ENCODE measurements around the gene FOSL2. TPM values are rescaled to one million over a fixed set of nuclear protein-coding genes. Genes with fewer than 3 reads are reported as not detected.

Gene FOSL2
- total RNA-seq, 2 donors from 2014 or later: 54.0 to 116 TPM

DNA sequence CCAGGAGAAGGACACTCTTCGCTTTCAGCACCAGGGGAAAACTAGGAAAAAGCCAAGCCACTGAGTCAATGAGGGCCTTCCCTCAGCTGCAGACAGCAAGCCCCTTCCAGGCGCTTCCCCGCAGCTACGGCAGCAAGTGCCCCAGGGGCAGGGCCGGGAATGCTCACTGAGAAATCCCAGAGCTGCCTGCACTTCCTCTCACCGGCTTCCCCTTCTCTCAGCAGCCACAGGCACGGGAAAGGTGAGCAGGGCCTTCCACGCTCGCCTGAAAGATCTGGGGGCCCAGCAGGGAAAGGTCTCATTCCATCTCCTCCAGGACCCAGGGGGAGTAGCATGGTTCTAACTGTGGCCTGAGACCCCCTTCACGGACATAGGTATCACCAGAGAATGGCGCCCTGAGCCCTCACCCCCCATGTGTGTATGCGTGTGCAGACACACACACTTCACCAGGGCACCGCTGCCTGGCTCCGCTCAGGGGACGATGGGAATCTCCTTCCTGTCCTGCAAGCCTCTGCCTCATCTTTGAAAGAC is 29.6 kb upstream of the FOSL2 start:
- H3K27me3 ChIP-seq: no peaks in the 10 kb centered on the region
- no peaks in the 10 kb centered on the region for H3K36me3 ChIP-seq
- TF ChIP-seq, protein P1, sequence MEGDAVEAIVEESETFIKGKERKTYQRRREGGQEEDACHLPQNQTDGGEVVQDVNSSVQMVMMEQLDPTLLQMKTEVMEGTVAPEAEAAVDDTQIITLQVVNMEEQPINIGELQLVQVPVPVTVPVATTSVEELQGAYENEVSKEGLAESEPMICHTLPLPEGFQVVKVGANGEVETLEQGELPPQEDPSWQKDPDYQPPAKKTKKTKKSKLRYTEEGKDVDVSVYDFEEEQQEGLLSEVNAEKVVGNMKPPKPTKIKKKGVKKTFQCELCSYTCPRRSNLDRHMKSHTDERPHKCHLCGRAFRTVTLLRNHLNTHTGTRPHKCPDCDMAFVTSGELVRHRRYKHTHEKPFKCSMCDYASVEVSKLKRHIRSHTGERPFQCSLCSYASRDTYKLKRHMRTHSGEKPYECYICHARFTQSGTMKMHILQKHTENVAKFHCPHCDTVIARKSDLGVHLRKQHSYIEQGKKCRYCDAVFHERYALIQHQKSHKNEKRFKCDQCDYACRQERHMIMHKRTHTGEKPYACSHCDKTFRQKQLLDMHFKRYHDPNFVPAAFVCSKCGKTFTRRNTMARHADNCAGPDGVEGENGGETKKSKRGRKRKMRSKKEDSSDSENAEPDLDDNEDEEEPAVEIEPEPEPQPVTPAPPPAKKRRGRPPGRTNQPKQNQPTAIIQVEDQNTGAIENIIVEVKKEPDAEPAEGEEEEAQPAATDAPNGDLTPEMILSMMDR (IDR thresholded peaks at IDR 0.05): no peak
- DNase-seq (ENCODE audit: low spot score): no peak
- no peak overlapping the region for H3K27ac ChIP-seq
- no peak overlapping the region for H3K4me3 ChIP-seq
- H3K4me1 ChIP-seq: peaks cover 0 to 21% of the 10 kb centered on the region in 2 donors
- H3K9me3 ChIP-seq: no peaks in the 10 kb centered on the region

DNA sequence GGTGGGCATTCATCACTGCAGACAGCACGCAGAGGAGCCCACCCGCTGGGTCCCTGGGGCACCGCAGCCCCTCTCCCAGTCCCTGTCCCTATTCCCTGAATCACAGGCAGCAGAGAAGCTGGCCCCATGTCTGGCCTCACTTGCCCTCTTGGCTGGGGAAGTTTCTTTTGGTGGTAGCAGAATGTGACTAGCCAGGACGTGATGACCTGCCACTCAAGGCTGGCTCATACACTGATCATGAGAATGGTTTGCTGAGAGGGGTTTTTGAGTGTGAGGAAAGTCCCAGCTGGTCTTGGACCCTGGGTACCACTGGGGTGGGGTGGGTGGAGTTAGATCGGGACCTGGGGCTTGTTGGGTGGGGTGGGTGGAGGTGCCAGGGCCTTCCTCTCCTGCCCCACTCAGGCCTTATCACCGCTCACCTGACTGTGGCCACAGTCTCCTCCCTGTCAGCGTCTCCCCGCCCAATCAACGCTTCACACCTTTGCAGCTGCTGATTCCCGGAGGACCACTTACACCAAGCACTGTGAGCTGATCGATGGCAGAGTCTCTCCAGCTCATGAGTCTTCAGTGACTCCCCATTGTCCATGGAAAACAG is 28.9 kb upstream of the FOSL2 start:
- H3K4me1 ChIP-seq: peaks cover 0 to 21% of the 10 kb centered on the region in 2 donors
- no peak for DNase-seq (ENCODE audit: low spot score)

DNA sequence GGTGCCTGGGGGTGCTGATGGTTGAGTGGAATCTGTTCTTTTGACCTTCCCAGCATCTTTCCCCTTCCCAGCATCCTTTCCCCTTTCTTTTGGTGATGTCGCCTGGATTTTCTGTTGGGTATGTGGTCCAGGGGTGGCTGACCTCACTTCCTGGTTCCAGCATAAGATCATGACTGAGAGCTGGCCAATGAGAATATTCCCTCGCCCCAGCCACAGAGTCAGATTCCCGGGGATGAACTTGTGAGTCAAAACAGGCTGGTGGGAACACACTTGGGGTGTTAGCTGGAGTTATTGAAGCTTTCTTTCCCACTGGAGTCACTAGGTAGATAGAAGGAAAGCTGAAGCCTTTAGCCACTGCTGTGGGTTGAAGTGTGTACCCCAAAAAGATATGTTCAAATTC is 28.0 kb upstream of the FOSL2 start:
- Histone ChIP-seq H3K36me3 (no peaks in the 10 kb centered on the region), H3K27me3 (no peaks in the 10 kb centered on the region), H3K4me3 (no peak overlapping the region), H3K4me1 (peaks cover 0 to 21% of the 10 kb centered on the region in 2 donors), H3K9me3 (no peaks in the 10 kb centered on the region), H3K27ac (no peak overlapping the region)
- no peak for DNase-seq (ENCODE audit: low spot score)
- TF ChIP-seq, protein P1 (IDR thresholded peaks at IDR 0.05): no peak

More for the DNA sequence above, 28.9 kb upstream of the FOSL2 start:
- Histone ChIP-seq H3K27me3 (no peaks in the 10 kb centered on the region), H3K36me3 (no peaks in the 10 kb centered on the region), H3K9me3 (no peaks in the 10 kb centered on the region), H3K4me3 (no peak overlapping the region), H3K27ac (no peak overlapping the region)
- TF ChIP-seq, protein P1 (IDR thresholded peaks at IDR 0.05): no peak

DNA sequence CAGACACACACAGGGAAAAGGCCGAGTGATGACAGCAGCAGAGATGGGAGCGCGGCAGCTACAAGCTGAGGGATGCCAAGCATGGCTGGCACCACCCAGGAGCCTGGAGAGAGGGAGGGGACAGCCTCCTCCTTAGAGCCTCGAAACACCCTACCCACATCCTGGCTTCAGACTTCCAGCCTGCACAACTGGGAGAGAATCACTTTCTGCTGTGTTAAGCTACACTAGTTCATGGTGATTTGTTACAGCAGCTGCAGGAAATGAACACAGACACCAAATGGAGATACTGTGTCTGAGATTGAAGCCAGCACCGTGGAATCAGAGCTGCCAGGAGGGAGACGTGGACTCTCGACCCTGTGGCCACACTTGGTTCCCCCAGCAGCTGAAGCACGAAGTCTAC is 27.5 kb upstream of the FOSL2 start:
- peaks cover 0 to 19% of the 10 kb centered on the region in 2 donors for H3K4me1 ChIP-seq
- no peak overlapping the region for H3K27ac ChIP-seq
- TF ChIP-seq, protein P1 (IDR thresholded peaks at IDR 0.05): no peak
- H3K36me3 ChIP-seq: no peaks in the 10 kb centered on the region
- H3K9me3 ChIP-seq: no peaks in the 10 kb centered on the region
- H3K27me3 ChIP-seq: no peaks in the 10 kb centered on the region
- H3K4me3 ChIP-seq: no peak overlapping the region
- no peak for DNase-seq (ENCODE audit: low spot score)

DNA sequence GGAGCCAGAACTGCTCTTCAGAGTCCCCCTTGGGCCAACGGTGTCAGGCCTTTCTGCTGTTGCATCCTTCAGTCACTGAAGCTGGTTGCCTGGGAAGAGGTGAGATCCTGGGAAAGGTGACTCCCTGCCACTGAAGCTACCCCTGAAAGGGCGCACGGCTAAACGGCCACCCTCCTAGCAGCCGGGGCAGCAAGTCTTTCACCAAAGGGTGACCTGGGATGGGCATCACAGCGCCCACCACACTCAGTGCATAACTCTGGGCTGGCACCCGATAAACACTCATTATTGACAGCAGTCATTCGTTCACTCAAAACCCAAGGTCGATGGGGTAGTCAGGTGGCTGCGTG is 26.5 kb upstream of the FOSL2 start:
- Histone ChIP-seq H3K4me3 (no peak overlapping the region), H3K27ac (no peak overlapping the region), H3K36me3 (no peaks in the 10 kb centered on the region), H3K9me3 (no peaks in the 10 kb centered on the region), H3K27me3 (no peaks in the 10 kb centered on the region), H3K4me1 (peaks cover 0 to 15% of the 10 kb centered on the region in 2 donors)
- TF ChIP-seq, protein P1 (IDR thresholded peaks at IDR 0.05): no peak
- DNase-seq (ENCODE audit: low spot score): no peak

All from right atrium auricular region (tissue), 2 donors.